ENCODE results near the gene LAMC2.

DNA sequence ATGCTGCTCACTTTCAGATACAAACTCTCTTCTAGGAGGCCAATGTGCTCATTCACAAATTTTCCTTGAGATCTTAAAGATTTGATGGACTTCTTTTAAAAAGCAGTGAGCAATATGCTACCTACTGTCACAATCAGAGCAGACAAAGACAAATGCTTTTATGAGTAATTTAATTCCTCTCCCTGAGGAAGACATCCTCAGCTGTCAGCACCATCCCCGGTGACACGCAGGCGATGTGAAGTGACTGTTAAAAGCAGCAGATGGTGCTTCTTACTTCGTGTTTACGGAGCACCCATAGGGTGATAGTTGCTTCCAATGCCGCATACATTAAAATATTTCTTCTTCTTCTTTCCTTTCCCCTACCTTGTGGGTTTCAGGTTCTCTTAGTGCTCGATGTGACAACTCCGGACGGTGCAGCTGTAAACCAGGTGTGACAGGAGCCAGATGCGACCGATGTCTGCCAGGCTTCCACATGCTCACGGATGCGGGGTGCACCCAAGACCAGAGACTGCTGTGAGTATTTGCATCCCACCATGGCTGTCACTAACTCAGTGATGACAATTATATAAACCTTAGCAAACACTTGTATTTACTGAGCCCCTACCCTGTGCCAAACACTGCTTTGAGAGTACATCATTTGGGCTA, 29.1 kb downstream of the LAMC2 start:
- no peak for TF ChIP-seq CTCF (conservative IDR thresholded peaks at IDR 0.05; ENCODE audit: low read length)
- no peak for TF ChIP-seq EZH2phosphoT487 (IDR thresholded peaks at IDR 0.05; ENCODE audit: borderline replicate concordance)

Data from Loucy (cell line).